Measurements from ENCODE around the gene ANTKMT.

Gene ANTKMT

DNA sequence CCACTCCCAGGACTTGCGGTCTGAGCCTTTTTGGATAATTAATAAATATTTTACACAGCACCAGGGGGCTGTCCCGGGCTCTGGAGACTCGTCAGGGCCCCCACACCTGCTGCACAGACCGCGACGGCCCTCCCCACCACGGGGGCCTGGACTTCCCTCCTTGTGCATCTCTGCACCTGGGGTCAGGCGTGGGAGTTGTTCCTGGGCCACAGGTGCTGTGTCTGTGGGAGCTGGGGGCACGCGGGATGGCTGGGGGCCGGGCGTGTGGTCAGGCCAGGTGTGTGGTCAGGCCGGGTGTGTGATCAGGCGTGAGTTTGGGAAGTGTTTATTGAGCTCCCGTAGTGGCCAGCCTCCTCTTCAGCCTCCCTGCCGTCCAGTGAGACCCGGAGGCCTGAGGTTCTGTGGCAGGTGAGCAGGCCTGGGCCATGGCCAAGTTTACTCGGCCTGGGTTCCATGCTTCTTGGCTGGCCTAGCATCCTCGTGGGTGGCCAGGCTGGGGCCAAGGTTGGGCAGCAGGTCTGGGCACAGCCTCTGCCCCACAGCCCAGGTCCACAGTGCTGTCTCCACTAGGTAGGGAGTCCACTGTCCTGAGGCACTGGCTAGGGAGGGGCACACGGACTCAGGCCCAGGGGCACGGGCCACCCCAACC, 42.6 kb upstream of the ANTKMT start:
- H3K27me3 ChIP-seq (ENCODE audit: insufficient read depth, poor library complexity, severe bottlenecking), result no peaks in the 10 kb centered on the region
- no peak overlapping the region for H3K27ac ChIP-seq (replicated peaks)
- no peak overlapping the region for H3K4me3 ChIP-seq (replicated peaks; ENCODE audit: insufficient read depth, low read length)
- TF ChIP-seq SPI1 (IDR thresholded peaks at IDR 0.05; ENCODE audit: borderline replicate concordance, low read depth) (no peak), POLR2AphosphoS5 (IDR thresholded peaks at IDR 0.05; ENCODE audit: low read depth) (no peak), GABPA (IDR thresholded peaks at IDR 0.05; ENCODE audit: low read depth) (no peak)
- TF ChIP-seq, protein P1, sequence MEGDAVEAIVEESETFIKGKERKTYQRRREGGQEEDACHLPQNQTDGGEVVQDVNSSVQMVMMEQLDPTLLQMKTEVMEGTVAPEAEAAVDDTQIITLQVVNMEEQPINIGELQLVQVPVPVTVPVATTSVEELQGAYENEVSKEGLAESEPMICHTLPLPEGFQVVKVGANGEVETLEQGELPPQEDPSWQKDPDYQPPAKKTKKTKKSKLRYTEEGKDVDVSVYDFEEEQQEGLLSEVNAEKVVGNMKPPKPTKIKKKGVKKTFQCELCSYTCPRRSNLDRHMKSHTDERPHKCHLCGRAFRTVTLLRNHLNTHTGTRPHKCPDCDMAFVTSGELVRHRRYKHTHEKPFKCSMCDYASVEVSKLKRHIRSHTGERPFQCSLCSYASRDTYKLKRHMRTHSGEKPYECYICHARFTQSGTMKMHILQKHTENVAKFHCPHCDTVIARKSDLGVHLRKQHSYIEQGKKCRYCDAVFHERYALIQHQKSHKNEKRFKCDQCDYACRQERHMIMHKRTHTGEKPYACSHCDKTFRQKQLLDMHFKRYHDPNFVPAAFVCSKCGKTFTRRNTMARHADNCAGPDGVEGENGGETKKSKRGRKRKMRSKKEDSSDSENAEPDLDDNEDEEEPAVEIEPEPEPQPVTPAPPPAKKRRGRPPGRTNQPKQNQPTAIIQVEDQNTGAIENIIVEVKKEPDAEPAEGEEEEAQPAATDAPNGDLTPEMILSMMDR (IDR thresholded peaks at IDR 0.05; ENCODE audit: insufficient read depth, low read length), result no peak
- TF ChIP-seq, protein P2, sequence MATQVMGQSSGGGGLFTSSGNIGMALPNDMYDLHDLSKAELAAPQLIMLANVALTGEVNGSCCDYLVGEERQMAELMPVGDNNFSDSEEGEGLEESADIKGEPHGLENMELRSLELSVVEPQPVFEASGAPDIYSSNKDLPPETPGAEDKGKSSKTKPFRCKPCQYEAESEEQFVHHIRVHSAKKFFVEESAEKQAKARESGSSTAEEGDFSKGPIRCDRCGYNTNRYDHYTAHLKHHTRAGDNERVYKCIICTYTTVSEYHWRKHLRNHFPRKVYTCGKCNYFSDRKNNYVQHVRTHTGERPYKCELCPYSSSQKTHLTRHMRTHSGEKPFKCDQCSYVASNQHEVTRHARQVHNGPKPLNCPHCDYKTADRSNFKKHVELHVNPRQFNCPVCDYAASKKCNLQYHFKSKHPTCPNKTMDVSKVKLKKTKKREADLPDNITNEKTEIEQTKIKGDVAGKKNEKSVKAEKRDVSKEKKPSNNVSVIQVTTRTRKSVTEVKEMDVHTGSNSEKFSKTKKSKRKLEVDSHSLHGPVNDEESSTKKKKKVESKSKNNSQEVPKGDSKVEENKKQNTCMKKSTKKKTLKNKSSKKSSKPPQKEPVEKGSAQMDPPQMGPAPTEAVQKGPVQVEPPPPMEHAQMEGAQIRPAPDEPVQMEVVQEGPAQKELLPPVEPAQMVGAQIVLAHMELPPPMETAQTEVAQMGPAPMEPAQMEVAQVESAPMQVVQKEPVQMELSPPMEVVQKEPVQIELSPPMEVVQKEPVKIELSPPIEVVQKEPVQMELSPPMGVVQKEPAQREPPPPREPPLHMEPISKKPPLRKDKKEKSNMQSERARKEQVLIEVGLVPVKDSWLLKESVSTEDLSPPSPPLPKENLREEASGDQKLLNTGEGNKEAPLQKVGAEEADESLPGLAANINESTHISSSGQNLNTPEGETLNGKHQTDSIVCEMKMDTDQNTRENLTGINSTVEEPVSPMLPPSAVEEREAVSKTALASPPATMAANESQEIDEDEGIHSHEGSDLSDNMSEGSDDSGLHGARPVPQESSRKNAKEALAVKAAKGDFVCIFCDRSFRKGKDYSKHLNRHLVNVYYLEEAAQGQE (IDR thresholded peaks at IDR 0.05; ENCODE audit: insufficient replicate concordance, low read depth), result no peak
- DNase-seq (ENCODE audit: low read depth in 1 of 2, low spot score in 1 of 2), result no peak

DNA sequence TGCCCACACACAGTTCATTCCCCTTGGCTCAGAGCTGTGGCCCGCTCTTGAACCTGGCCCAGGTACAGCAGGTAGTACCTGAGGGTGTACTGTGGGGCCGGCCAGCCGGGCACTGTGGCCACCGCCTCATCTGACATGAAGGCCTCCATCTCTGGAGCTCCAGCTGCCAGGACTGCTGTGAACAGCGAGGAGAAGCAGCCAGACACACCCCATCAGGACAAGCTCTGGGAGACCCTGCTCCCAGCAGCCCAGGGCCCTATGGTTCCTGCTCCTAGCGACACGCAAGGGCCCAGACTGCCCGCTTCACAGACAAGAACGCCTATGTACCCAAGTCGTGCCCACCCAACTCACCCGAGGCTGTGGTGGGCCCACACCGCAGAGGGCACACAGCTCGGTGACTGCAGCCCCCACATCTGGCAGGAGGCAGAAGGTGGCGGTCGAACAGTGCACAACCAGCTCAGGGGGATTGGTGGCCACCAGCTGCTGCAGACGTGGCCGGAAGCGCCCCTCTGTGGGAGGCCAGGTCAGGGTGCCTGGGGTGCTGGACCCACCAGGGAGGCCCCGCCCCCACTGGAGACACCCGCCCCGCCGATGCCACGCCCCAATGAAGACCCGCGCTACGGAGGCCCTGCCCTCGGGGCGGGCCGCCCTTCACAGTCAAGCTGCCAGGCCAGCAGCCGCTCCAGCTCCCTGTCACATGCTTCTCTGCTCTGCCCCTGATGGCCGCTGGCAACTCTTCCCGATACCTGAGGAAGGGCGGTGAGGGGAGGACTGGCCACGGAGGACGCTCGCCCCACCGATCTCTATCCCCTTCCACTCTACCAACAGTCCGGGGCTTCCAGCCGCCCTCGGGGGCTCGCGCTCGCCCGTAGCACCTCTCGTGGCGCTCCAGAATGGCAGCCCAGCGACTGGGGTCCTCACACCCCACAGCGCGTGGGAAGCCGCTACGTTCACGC, 41.8 kb upstream of the ANTKMT start:
- peak overlapping the region; percentile 49 for H3K4me3 ChIP-seq (replicated peaks; ENCODE audit: insufficient read depth, low read length)
- peak in 1 of 2 experiments; percentile 55 for DNase-seq (ENCODE audit: low read depth in 1 of 2, low spot score in 1 of 2)
- H3K27ac ChIP-seq (replicated peaks), result peak overlapping the region; percentile 65

DNA sequence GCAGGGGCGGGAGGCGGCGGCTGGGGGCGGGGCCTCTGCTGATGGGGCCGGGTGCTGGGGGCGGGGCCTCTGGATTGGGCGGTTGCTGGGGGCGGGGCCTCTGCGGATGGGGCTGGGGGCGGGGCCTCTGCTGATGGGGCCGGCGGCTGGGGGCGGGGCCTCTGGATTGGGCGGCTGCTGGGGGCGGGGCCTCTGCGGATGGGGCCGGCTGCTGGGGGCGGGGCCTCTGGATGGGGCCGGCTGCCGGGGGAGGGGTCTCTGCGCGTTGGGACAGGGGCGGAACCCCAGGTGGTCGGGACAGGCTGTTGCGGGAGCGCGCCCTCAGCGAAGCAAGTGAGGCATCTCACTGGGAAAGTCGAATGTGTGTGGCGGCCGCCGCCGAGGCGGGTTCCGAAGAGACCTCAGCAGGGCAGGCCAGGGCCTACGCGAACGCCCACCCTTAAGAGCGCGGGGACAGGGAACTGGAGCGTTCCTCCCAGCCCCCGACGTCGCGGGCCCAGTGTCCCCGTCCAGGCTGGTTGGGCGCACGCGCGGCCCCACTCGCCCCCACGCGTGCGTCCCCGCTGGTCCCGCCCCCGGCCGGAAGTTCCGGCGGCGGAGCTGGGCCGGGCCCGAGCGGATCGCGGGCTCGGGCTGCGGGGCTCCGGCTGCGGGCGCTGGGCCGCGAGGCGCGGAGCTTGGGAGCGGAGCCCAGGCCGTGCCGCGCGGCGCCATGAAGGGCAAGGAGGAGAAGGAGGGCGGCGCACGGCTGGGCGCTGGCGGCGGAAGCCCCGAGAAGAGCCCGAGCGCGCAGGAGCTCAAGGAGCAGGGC, 40.9 kb upstream of the ANTKMT start, which contains the start of gene STUB1:
STUB1 (plus strand) TSS at position 597 of the 811 bp plus-strand sequence; CDS start at position 713, 116 bp downstream.
- TF ChIP-seq POLR2AphosphoS5 (IDR thresholded peaks at IDR 0.05; ENCODE audit: low read depth), result peak; percentile 34
- TF ChIP-seq, protein P1 (IDR thresholded peaks at IDR 0.05; ENCODE audit: insufficient read depth, low read length), result no peak
- peak; percentile 76 for TF ChIP-seq GABPA (IDR thresholded peaks at IDR 0.05; ENCODE audit: low read depth)
- Histone ChIP-seq H3K27me3 (ENCODE audit: insufficient read depth, poor library complexity, severe bottlenecking) (no peaks in the 10 kb centered on the region), H3K27ac (replicated peaks) (peak within 1 kb of the TSS; percentile 86), H3K4me3 (replicated peaks; ENCODE audit: insufficient read depth, low read length) (peak within 1 kb of the TSS; percentile 62)
- DNase-seq (ENCODE audit: low read depth in 1 of 2, low spot score in 1 of 2), result peak; percentile 84 to 85

More for the DNA sequence above, 41.8 kb upstream of the ANTKMT start:
- H3K27me3 ChIP-seq (ENCODE audit: insufficient read depth, poor library complexity, severe bottlenecking), result no peaks in the 10 kb centered on the region
- TF ChIP-seq POLR2AphosphoS5 (IDR thresholded peaks at IDR 0.05; ENCODE audit: low read depth), result peak; percentile 48
- TF ChIP-seq, protein P2 (IDR thresholded peaks at IDR 0.05; ENCODE audit: insufficient replicate concordance, low read depth), result no peak
- TF ChIP-seq SPI1 (IDR thresholded peaks at IDR 0.05; ENCODE audit: borderline replicate concordance, low read depth), result no peak
- TF ChIP-seq GABPA (IDR thresholded peaks at IDR 0.05; ENCODE audit: low read depth), result no peak

Data from HL-60 (cell line).